Measurements from ENCODE around the gene LBX2.

LBX2 gene

DNA sequence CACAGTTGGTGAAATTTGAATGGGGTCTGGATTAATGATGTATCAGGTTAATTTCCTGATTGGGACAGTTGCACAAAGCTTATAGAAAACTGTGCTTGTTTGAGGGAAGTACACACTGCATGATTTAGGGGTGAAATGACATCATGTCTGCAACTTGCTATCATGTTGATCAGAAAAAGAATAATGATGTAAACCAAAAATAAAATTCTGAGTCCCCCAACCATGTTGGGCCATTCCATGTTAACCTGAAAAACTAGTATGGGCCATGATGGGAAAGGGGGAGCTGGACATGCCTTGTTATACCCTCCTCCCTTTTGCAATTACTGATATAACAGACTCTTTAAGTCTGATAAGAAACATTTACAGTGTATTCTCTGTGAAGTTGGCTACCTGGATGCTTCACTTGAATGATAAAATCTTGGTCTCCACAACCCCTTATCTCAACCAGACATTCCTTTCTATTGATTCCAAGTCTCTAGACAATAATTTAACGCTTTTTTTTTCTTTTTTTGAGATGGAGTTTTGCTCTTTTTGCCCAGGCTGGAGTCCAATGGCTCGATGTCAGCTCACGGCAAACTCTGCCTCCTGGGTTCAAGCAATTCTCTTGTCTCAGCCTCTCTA lies 48.7 kb downstream of the LBX2 start:
- DNase-seq: no peak

DNA sequence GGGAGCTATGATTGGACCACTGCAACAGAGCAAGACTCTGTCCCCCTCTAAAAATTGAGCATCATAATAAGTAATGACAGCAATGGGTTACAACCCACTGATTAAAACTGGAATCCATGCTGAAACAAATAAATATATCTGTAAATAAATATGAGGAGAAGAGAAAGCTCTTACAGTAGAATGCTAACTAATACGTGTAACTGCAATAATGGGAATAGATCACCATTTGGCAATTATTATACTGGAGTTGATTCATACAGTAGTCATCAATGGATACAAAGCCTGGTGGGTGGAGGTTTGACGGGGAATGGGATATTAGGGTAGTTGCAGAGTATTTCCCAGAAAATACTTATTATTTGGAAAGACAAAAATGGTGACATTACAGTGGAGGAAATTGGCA lies 50.6 kb downstream of the LBX2 start:
- DNase-seq: no peak

All from stimulated activated CD4-positive, alpha-beta T cell treated with anti-CD3 and anti-CD28 coated beads, Interleukin-15, amount 100 ng/mL, for 24 hours (primary cell).